CD4-positive, alpha-beta T cell (primary cell): ENCODE results near the gene CNTF. TPM values are rescaled to one million over a fixed set of nuclear protein-coding genes. Genes with fewer than 3 reads are reported as not detected.

Experiments
- ATAC-seq: fragments of 200-7000 bp; cut with Tn5 transposase; one replicate; pipeline ENCODE4 v1.10.0; 2022; ENCODE audit warnings: mild to moderate bottlenecking; ENCODE audit not compliant: poor library complexity
- CTCF ChIA-PET: fragments of 350-600 bp; sonication (Branson Sonifier 250); formaldehyde crosslinking; loops from one replicate; lab custom pipeline; 2021; ENCODE audit warnings: antibody characterized with exemption, inconsistent platforms; lab: Charles Lee
- POLR2A ChIA-PET: fragments of 350-600 bp; sonication (Branson Sonifier 250); formaldehyde crosslinking; loops from one replicate; lab custom pipeline; 2021; ENCODE audit warnings: antibody characterized with exemption, inconsistent platforms; lab: Charles Lee
- DNase-seq, 14 experiments: peaks; one replicate each; pipeline ENCODE4 v3.0.0-alpha.2; 2013 to 2020; ENCODE audit warnings: mixed read lengths in 2 of 14
- H3K27ac ChIP-seq, 2 donors: one replicate each; pipeline versions ENCODE4 v1.5.1 to v1.7.0; 2013; ENCODE audit warnings: low read length in 2 of 2, low read depth in 1 of 2, mild to moderate bottlenecking in 1 of 2
- H3K27me3 ChIP-seq, 2 experiments: 1 replicate in 1 of 2; 2 replicates in 1 of 2; pipeline versions ENCODE4 v1.6.1 to v1.7.0; 2013; ENCODE audit warnings: low read length in 2 of 2, control low read depth in 1 of 2, mild to moderate bottlenecking in 1 of 2, moderate library complexity in 1 of 2; ENCODE audit not compliant: insufficient read depth in 2 of 2, control insufficient read depth in 1 of 2
- H3K36me3 ChIP-seq: one replicate; pipeline ENCODE4 v1.6.1; 2013; ENCODE audit warnings: low read length, control low read depth; ENCODE audit not compliant: insufficient read depth
- H3K4me1 ChIP-seq: one replicate; pipeline ENCODE4 v1.6.1; 2013; ENCODE audit warnings: low read length, control low read depth; ENCODE audit not compliant: insufficient read depth
- H3K4me3 ChIP-seq: one replicate; pipeline ENCODE4 v1.5.1; 2013; ENCODE audit warnings: mild to moderate bottlenecking, low read length, moderate library complexity
- H3K9me3 ChIP-seq, 2 experiments: 1 replicate in 1 of 2; 2 replicates in 1 of 2; pipeline versions ENCODE4 v1.6.1 to v1.7.0; 2013; ENCODE audit warnings: low read length in 2 of 2, mild to moderate bottlenecking in 2 of 2, control low read depth in 1 of 2, moderate library complexity in 1 of 2; ENCODE audit not compliant: control insufficient read depth in 1 of 2, insufficient read depth in 1 of 2
- H3K27ac Mint-ChIP-seq: one replicate; pipeline ENCODE4 v1.8.0; 2020; ENCODE audit warnings: mixed read lengths
- H3K27me3 Mint-ChIP-seq: one replicate; pipeline ENCODE4 v1.8.0; 2021; ENCODE audit warnings: mixed read lengths
- H3K36me3 Mint-ChIP-seq: one replicate; pipeline ENCODE4 v1.8.0; 2021; ENCODE audit warnings: low read depth, mixed read lengths
- H3K4me1 Mint-ChIP-seq: one replicate; pipeline ENCODE4 v1.8.0; 2021; ENCODE audit warnings: low read depth, mixed read lengths
- H3K4me3 Mint-ChIP-seq: one replicate; pipeline ENCODE4 v1.8.0; 2020; ENCODE audit warnings: mild to moderate bottlenecking, mixed read lengths
- H3K9me3 Mint-ChIP-seq: one replicate; pipeline ENCODE4 v1.8.0; 2020; ENCODE audit warnings: mixed read lengths
- intact Hi-C, 2 experiments: fragments of 100-400 bp; cut with DNase I in 1 of 2; cut with micrococcal nuclease in 1 of 2; formaldehyde crosslinking; loops; one replicate each; pipeline versions ENCODE4 v1.15.1 to v1.9.0; 2023 to 2025; cut with DNase I, micrococcal nuclease
- total RNA-seq, 174 experiments: library from RNA in 2 of 174; stranded (reverse) in 2 of 174; gene quantifications; one replicate each; pipeline ENCODE4 v1.2.3 and lab custom pipeline; 2021 to 2026
- TF ChIP-seq, protein P1 (sequence below): fragments of 200-600 bp; IDR thresholded peaks from one replicate; pipeline ENCODE4 v1.8.0; 2022; ENCODE audit warnings: antibody characterized with exemption, mild to moderate bottlenecking

CNTF gene
- total RNA-seq, 2 experiments from 2014 or later: 3.1 to 3.9 TPM

DNA sequence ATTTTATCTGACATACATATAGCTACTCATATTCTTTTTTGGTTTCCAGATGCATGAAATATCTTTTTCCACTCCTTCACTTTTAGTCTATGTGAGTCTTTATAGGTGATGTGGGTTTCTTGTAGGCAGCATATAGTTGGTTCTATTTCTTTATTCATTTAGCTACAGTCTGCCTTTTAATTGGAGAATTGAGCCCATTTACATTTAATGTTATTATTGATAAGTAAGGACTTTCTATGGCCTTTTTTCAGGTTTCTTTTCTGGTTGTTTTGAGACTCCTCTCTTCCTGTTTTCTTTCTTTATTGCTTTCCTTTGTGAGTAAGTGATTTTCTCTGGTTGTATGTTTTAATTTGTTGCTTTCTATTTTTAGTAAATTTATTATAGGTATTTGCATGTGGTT lies 27.2 kb downstream of the CNTF start:
- Mint-ChIP-seq H3K36me3 (peaks cover 6% of the 10 kb centered on the region), H3K9me3 (no peaks in the 10 kb centered on the region), H3K27ac (no peak overlapping the region), H3K27me3 (no peaks in the 10 kb centered on the region), H3K4me1 (peaks cover 7% of the 10 kb centered on the region), H3K4me3 (no peak overlapping the region)
- Histone ChIP-seq H3K27me3 (no peaks in the 10 kb centered on the region), H3K4me3 (no peak overlapping the region), H3K36me3 (no peaks in the 10 kb centered on the region), H3K4me1 (peaks cover 3% of the 10 kb centered on the region), H3K9me3 (peaks cover 5 to 16% of the 10 kb centered on the region in 2 experiments), H3K27ac (no peak overlapping the region)
- TF ChIP-seq, protein P1, sequence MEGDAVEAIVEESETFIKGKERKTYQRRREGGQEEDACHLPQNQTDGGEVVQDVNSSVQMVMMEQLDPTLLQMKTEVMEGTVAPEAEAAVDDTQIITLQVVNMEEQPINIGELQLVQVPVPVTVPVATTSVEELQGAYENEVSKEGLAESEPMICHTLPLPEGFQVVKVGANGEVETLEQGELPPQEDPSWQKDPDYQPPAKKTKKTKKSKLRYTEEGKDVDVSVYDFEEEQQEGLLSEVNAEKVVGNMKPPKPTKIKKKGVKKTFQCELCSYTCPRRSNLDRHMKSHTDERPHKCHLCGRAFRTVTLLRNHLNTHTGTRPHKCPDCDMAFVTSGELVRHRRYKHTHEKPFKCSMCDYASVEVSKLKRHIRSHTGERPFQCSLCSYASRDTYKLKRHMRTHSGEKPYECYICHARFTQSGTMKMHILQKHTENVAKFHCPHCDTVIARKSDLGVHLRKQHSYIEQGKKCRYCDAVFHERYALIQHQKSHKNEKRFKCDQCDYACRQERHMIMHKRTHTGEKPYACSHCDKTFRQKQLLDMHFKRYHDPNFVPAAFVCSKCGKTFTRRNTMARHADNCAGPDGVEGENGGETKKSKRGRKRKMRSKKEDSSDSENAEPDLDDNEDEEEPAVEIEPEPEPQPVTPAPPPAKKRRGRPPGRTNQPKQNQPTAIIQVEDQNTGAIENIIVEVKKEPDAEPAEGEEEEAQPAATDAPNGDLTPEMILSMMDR: no peak
- CTCF ChIA-PET: no interaction called here
- POLR2A ChIA-PET: no interaction called here
- DNase-seq (no peak), ATAC-seq (no peak)
- intact Hi-C loops: loop anchor here (5.0 to 10.0 kb wide), 4 partner anchors 275 to 508 kb away; no protein-coding TSS in a partner anchor

DNA sequence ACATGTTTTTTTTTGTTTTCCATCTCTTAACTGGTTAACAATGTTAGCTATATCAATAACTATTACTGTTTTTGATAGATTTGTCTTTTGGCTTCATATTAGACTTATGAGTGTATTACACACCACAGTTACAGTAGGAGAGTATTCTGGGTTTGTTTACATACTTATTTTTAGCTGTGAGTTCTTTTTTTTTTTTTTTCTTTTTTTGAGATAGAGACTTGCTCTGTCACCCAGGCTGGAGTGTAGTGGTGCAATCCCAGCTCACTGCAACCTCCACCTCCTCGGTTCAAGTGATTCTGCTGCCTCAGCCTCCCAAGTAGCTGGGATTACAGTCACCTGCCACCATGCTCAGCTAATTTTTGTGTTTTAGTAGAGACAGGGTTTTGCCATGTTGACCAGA lies 28.0 kb downstream of the CNTF start:
- peaks cover 6% of the 10 kb centered on the region for H3K36me3 Mint-ChIP-seq
- H3K9me3 Mint-ChIP-seq: no peaks in the 10 kb centered on the region
- peaks cover 3 to 12% of the 10 kb centered on the region in 2 experiments for H3K9me3 ChIP-seq
- no peak overlapping the region for H3K27ac Mint-ChIP-seq
- no peaks in the 10 kb centered on the region for H3K27me3 ChIP-seq
- peaks cover 3% of the 10 kb centered on the region for H3K4me1 ChIP-seq
- H3K4me1 Mint-ChIP-seq: peaks cover 7% of the 10 kb centered on the region
- POLR2A ChIA-PET: no interaction called here
- DNase-seq (no peak), ATAC-seq (no peak)
- CTCF ChIA-PET: no interaction called here
- intact Hi-C loops: loop anchor here (5.0 to 10.0 kb wide), 4 partner anchors 274 to 507 kb away; no protein-coding TSS in a partner anchor
- TF ChIP-seq, protein P1: no peak
- H3K27me3 Mint-ChIP-seq: no peaks in the 10 kb centered on the region
- no peaks in the 10 kb centered on the region for H3K36me3 ChIP-seq
- H3K4me3 Mint-ChIP-seq: no peak overlapping the region
- H3K4me3 ChIP-seq: no peak overlapping the region
- H3K27ac ChIP-seq: no peak overlapping the region

DNA sequence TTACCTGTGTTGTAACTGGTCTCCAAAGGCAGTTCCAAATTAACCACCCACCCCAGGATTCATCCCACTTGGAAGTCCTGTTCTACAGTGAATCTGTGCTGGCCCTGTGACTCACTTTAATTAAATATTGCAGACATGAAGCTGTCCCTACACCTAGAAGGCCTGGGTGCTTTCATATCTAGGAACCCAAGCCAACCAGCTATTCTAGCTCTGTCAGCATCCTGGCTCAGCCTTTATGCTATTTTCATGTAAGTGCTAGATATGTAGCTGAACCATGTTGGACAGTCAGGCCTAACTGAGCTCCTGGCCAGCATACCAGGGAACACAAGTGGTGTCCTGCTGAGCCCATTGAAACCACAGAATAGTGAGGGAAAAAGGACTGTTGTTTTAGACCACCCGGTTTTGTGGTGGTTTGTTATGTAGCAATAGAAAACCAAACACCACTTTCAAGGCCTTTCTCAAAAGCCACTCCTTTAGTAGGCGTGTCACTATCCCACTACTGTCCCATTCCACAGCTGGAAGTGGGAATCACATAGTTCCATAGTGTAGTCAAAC lies 30.3 kb downstream of the CNTF start:
- ChIA-PET CTCF (interaction anchor here (1.3 kb wide), 1 partner anchor 483 kb away, joined by 6 read pairs; no protein-coding TSS in a partner anchor), POLR2A (interaction anchor here (1.0 to 1.2 kb wide), 2 partner anchors 12 to 136 kb away, joined by 4 to 7 read pairs; no protein-coding TSS in a partner anchor)
- Mint-ChIP-seq H3K4me3 (no peak overlapping the region), H3K27ac (no peak overlapping the region), H3K27me3 (no peaks in the 10 kb centered on the region), H3K36me3 (no peaks in the 10 kb centered on the region), H3K4me1 (peaks cover 7% of the 10 kb centered on the region), H3K9me3 (no peaks in the 10 kb centered on the region)
- DNase-seq: no peak
- Histone ChIP-seq H3K4me3 (no peak overlapping the region), H3K27ac (no peak overlapping the region), H3K9me3 (no peaks in the 10 kb centered on the region), H3K4me1 (peaks cover 3% of the 10 kb centered on the region), H3K27me3 (no peaks in the 10 kb centered on the region), H3K36me3 (no peaks in the 10 kb centered on the region)
- intact Hi-C loops: loop anchor here (5.0 to 10.0 kb wide), 4 partner anchors 272 to 504 kb away; no protein-coding TSS in a partner anchor
- ATAC-seq: no peak
- TF ChIP-seq, protein P1: no peak
